NCI-H146 treated with DMSO at 0.1 percent for 48 hours (cell line): ENCODE data around the gene ARHGAP45.

Source experiments
- DNase-seq: peaks from one replicate; lab custom pipeline; 2025; ENCODE audit not compliant: unreplicated experiment; lab: John Stamatoyannopoulos, UW

ARHGAP45 gene

DNA sequence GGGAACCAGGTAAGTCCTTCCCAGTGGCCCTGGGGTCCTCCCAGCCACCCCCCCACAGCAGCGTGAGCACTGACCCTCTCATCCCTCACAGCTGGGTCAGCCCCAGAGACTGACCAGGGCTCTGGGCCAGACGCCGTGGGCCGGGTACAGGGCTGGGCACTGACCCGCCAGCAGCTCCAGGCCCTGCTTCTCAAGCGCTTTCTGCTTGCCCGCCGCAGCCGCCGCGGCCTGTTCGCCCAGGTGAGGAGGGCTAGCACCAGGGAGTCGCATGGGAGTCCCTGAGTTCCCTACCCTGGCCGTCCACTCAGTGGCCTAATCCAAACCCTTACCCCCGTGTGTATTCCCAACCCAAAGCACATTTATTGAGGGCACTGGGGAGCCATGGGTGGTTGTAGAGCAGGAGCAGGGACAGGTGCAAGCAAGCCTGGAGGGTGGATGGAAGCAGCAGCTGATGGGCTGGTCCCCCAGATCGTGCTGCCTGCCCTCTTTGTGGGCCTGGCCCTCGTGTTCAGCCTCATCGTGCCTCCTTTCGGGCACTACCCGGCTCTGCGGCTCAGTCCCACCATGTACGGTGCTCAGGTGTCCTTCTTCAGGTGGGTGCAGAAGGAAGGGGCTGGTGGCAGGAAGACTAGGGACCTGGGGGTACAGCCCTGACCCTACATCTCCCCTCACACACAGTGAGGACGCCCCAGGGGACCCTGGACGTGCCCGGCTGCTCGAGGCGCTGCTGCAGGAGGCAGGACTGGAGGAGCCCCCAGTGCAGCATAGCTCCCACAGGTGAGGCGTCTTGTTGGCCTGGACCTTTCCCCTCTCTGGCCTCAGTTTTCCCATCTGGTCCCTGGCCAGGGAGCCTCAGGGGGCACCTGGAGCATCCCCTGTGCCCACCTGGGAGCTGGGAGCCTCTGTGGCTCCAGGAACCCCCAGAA is 12.6 kb upstream of the ARHGAP45 start:
- no peak for DNase-seq

- DNase-seq = no peak
These were observed 11.9 kb upstream of the ARHGAP45 start for GRCh38 chr19:1055028-1055425.

- DNase-seq = no peak
These were observed 10.9 kb upstream of the ARHGAP45 start for GRCh38 chr19:1055886-1056620.

DNA sequence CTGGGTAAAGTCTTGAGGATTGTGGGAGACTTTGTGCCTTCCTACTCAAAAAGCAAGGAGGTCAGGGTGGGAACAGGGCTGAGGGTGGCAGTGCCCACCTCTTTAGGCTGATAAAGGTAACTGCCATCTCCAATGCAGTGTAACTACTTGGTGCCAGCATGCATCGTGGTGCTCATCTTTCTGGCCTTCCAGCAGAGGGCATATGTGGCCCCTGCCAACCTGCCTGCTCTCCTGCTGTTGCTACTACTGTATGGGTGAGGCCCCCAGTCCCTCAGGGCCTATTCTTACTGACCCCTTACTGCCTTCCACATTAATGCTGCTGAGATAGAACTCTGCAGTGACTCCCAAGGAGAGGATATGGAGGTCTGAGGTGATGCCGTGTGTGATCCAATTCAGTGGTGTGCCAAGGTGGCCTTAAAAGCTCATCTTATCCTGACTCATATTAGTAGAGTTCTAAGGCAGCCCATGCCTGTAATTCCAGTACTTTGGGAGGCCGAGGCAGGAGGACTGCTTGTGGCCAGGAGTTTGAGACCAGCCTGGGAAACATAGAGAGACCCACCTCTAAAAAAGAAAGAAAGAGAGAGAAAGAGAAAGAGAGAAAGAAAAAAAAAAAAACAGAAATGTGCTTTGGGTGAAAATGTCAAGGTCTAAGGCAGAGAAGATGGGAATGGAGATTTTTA is 9.7 kb upstream of the ARHGAP45 start:
- DNase-seq = no peak

DNA sequence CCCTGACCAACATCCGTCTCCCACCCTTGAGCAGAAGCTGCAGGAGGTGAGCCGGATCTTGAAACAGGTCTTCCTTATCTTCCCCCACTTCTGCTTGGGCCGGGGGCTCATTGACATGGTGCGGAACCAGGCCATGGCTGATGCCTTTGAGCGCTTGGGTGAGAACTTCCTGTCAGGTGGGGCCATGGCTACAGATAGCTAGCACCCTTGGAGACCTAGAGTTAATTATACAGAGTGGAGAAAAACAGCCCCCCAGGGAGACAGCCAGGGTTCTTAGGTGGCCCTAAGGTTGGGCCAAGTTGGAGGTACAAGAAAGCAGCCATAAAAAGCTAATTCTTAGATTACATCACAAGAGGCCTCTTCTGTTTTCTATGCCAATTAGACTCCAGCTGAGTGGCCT is 8.9 kb upstream of the ARHGAP45 start:
- no peak for DNase-seq

DNA sequence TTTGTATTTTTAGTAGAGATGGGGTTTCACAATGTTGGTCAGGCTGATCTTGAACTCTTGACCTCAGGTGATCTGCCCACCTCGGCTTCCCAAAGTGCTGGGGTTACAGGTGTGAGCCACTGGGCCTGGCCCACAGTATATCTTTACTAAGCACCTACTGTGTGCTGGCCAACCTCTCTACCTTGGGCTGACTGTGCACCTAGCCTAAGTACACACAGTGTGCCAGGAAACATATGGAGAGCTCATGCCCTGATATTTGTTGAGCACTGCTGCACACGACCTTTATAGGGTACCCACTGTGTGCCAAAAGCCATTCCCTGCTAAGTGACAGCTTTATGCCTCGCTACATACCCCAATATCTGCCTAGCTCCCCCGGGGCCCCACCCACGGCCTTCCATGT is 6.3 kb upstream of the ARHGAP45 start:
- DNase-seq = no peak

GRCh38 chr19:1061987-1062386 is 5.0 kb upstream of the ARHGAP45 start:
- DNase-seq = no peak

GRCh38 chr19:1062387-1063029 is 4.5 kb upstream of the ARHGAP45 start:
- no peak for DNase-seq

DNA sequence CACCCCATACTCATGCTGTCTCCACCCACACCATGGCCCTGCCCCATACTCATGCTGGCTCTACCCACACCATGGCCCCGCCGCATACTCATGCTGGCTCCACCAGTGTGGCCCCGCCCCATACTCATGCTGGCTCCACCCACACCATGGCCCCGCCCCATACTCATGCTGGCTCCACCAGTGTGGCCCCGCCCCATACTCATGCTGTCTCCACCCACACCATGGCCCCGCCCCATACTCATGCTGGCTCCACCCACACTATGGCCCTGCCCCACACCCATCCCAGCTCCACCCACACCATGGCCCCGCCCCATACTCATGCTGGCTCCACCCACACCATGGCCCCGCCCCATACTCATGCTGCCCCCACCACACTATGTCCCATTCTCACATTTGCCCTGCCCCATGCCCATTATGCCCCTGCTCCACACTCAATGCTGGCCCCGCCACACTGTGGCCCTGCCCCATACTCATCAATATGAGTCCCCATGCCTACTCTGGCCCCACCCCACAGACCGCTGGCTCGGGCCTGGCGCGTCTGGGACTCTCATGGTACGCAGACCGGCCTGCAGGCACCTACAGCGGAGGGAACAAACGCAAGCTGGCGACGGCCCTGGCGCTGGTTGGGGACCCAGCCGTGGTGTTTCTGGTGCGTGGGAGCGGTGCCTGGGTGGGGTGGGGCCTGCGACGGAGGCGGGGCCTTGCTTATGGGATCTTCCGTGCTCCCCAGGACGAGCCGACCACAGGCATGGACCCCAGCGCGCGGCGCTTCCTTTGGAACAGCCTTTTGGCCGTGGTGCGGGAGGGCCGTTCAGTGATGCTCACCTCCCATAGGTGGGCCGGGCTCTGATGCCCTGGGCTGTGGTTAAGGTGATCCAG is 3.7 kb upstream of the ARHGAP45 start:
- DNase-seq = no peak

- no peak for DNase-seq
These were observed 2.9 kb upstream of the ARHGAP45 start for GRCh38 chr19:1063909-1064660.

DNA sequence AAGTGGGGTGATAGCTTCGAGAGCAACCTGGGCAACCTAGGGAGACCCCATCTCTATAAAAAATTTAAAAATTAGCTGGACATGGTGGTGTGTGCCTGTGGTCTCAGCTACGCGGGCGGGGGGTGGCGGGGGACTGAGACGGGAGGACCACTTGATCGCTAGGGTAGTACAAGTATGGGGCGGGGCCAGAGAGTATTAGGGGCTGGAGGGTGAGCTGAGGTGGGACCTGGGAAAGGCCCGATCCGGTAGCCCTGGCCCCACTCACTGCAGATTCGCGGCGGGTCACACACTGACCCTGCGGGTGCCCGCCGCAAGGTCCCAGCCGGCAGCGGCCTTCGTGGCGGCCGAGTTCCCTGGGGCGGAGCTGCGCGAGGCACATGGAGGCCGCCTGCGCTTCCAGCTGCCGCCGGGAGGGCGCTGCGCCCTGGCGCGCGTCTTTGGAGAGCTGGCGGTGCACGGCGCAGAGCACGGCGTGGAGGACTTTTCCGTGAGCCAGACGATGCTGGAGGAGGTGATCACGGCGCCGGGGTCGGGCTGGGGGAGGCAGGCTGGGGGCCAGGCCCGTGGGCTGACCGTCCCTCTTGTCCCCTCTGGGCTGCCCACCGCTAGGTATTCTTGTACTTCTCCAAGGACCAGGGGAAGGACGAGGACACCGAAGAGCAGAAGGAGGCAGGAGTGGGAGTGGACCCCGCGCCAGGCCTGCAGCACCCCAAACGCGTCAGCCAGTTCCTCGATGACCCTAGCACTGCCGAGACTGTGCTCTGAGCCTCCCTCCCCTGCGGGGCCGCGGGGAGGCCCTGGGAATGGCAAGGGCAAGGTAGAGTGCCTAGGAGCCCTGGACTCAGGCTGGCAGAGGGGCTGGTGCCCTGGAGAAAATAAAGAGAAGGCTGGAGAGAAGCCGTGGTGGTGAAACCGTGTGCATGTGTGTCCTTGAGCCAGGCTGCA is 2.0 kb upstream of the ARHGAP45 start:
- no peak for DNase-seq

- no peak for DNase-seq
These were observed 1.3 kb upstream of the ARHGAP45 start for GRCh38 chr19:1065606-1066109.

GRCh38 chr19:1066251-1066747 is 668 bp upstream of the ARHGAP45 start:
- no peak for DNase-seq

DNA sequence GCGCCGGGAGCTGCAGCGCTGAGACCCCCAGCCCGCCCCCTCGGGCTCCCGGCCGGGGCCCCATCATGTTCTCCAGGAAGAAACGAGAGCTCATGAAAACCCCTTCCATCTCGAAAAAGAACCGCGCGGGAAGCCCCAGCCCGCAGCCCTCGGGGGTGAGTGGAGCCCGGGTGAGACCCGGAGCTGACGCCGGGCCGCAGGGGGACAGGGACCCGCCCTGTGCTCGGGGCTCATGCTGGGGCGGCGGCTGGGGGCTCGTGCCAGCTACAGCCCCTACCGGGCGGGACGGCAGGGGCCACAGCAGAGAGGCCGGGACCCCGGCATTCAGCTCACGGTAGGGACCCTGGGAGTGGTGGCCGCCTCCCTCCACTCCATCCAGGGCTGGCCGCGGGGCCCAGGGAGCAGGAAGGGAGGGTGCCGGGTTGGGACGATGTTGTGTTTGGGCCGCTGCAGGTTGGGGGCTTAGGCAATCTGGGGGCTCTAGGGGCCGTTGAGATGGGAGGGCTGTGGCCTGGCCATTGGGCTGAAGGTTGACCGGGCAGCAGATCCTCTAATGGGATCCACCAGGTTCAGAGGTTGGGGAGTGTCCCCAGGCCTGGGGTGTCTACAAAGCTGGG is 482 bp downstream of the ARHGAP45 start:
- no peak for DNase-seq

- DNase-seq = no peak
These were observed 1.3 kb downstream of the ARHGAP45 start for GRCh38 chr19:1068009-1069001.

DNA sequence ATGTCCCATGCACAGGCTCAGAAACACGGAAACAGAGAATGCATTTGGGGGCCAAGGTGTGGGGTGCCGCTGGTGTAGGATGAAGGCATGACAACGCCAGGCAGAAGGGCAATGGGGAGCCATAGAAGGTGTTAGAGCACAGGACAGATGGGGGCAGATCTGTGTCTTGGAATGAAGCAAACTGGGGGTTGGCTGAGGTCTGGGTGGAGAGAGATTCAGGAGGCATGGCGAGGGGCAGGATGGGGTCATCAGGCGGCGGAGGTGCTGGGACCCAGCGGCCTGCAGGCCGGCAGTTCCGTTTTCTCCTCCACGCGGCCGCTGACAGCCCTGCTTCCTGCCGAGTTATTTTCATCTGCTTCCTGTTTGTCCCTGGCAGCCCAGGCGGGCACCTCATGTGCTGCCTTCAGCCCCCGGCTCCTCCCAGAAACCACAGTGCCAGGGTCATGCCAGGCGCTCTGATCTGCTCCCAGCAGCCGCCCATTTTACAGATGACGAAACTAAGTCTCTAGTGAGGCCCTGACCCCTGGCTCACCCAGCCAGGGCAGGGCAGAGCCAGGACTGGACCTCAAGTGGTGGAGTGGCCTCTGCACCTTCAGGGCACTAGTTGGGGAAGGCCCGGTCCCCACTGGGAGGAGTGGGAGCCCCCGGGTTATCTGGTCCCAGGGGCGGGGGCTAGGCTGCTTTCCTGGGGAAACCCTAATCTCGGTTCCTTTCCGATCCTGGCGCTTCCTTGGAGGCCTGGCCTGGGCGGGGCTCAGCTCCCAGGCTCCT is 2.2 kb downstream of the ARHGAP45 start:
- DNase-seq = no peak
